ENCODE data around the gene RPS10.

RPS10 gene

GRCh38 chr6:34441526-34441925, 15.7 kb upstream of the RPS10 start:
- no peak for DNase-seq (ENCODE audit: low read depth in 1 of 2, low spot score in 1 of 2)
- H3K27me3 ChIP-seq (ENCODE audit: insufficient read depth, poor library complexity, severe bottlenecking), result no peaks in the 10 kb centered on the region
- TF ChIP-seq SPI1 (IDR thresholded peaks at IDR 0.05; ENCODE audit: borderline replicate concordance, low read depth) (no peak), GABPA (IDR thresholded peaks at IDR 0.05; ENCODE audit: low read depth) (no peak), POLR2AphosphoS5 (IDR thresholded peaks at IDR 0.05; ENCODE audit: low read depth) (no peak)
- TF ChIP-seq, protein P1, sequence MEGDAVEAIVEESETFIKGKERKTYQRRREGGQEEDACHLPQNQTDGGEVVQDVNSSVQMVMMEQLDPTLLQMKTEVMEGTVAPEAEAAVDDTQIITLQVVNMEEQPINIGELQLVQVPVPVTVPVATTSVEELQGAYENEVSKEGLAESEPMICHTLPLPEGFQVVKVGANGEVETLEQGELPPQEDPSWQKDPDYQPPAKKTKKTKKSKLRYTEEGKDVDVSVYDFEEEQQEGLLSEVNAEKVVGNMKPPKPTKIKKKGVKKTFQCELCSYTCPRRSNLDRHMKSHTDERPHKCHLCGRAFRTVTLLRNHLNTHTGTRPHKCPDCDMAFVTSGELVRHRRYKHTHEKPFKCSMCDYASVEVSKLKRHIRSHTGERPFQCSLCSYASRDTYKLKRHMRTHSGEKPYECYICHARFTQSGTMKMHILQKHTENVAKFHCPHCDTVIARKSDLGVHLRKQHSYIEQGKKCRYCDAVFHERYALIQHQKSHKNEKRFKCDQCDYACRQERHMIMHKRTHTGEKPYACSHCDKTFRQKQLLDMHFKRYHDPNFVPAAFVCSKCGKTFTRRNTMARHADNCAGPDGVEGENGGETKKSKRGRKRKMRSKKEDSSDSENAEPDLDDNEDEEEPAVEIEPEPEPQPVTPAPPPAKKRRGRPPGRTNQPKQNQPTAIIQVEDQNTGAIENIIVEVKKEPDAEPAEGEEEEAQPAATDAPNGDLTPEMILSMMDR (IDR thresholded peaks at IDR 0.05; ENCODE audit: insufficient read depth, low read length), result no peak
- TF ChIP-seq, protein P2, sequence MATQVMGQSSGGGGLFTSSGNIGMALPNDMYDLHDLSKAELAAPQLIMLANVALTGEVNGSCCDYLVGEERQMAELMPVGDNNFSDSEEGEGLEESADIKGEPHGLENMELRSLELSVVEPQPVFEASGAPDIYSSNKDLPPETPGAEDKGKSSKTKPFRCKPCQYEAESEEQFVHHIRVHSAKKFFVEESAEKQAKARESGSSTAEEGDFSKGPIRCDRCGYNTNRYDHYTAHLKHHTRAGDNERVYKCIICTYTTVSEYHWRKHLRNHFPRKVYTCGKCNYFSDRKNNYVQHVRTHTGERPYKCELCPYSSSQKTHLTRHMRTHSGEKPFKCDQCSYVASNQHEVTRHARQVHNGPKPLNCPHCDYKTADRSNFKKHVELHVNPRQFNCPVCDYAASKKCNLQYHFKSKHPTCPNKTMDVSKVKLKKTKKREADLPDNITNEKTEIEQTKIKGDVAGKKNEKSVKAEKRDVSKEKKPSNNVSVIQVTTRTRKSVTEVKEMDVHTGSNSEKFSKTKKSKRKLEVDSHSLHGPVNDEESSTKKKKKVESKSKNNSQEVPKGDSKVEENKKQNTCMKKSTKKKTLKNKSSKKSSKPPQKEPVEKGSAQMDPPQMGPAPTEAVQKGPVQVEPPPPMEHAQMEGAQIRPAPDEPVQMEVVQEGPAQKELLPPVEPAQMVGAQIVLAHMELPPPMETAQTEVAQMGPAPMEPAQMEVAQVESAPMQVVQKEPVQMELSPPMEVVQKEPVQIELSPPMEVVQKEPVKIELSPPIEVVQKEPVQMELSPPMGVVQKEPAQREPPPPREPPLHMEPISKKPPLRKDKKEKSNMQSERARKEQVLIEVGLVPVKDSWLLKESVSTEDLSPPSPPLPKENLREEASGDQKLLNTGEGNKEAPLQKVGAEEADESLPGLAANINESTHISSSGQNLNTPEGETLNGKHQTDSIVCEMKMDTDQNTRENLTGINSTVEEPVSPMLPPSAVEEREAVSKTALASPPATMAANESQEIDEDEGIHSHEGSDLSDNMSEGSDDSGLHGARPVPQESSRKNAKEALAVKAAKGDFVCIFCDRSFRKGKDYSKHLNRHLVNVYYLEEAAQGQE (IDR thresholded peaks at IDR 0.05; ENCODE audit: insufficient replicate concordance, low read depth), result no peak
- H3K4me3 ChIP-seq (replicated peaks; ENCODE audit: insufficient read depth, low read length), result no peak overlapping the region
- no peak overlapping the region for H3K27ac ChIP-seq (replicated peaks)

- no peak for DNase-seq (ENCODE audit: low read depth in 1 of 2, low spot score in 1 of 2)
- H3K27me3 ChIP-seq (ENCODE audit: insufficient read depth, poor library complexity, severe bottlenecking), result no peaks in the 10 kb centered on the region
- TF ChIP-seq, protein P1 (IDR thresholded peaks at IDR 0.05; ENCODE audit: insufficient read depth, low read length), result no peak
- TF ChIP-seq POLR2AphosphoS5 (IDR thresholded peaks at IDR 0.05; ENCODE audit: low read depth) (no peak), SPI1 (IDR thresholded peaks at IDR 0.05; ENCODE audit: borderline replicate concordance, low read depth) (no peak), GABPA (IDR thresholded peaks at IDR 0.05; ENCODE audit: low read depth) (no peak)
- TF ChIP-seq, protein P2 (IDR thresholded peaks at IDR 0.05; ENCODE audit: insufficient replicate concordance, low read depth), result no peak
- no peak overlapping the region for H3K27ac ChIP-seq (replicated peaks)
- no peak overlapping the region for H3K4me3 ChIP-seq (replicated peaks; ENCODE audit: insufficient read depth, low read length)
These were observed 13.6 kb upstream of the RPS10 start for GRCh38 chr6:34439442-34439841.

DNA sequence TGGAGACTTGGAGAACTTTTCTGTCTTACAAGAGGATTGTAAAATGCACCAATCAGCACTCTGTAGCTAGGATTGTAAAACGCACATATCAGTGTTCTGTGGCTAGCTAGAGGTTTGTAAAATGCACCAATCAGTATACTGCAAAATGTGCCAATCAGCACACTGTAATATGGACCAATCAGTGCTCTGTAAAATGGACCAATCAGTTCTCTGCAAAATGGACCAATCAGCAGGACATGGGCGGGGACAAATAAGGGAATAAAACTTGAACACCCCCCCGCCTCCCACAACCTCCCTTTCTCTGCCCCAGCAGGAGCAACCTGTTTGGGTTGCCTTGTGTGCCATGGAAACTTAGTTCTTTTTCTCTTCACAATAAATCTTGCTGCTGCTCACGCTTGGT, 12.8 kb upstream of the RPS10 start:
- DNase-seq (ENCODE audit: low read depth in 1 of 2, low spot score in 1 of 2), result no peak
- TF ChIP-seq POLR2AphosphoS5 (IDR thresholded peaks at IDR 0.05; ENCODE audit: low read depth), result no peak
- no peak for TF ChIP-seq SPI1 (IDR thresholded peaks at IDR 0.05; ENCODE audit: borderline replicate concordance, low read depth)
- Histone ChIP-seq H3K4me3 (replicated peaks; ENCODE audit: insufficient read depth, low read length) (no peak overlapping the region), H3K27ac (replicated peaks) (no peak overlapping the region), H3K27me3 (ENCODE audit: insufficient read depth, poor library complexity, severe bottlenecking) (no peaks in the 10 kb centered on the region)

GRCh38 chr6:34437644-34437970, 11.7 kb upstream of the RPS10 start:
- TF ChIP-seq SPI1 (IDR thresholded peaks at IDR 0.05; ENCODE audit: borderline replicate concordance, low read depth), result no peak
- TF ChIP-seq, protein P1 (IDR thresholded peaks at IDR 0.05; ENCODE audit: insufficient read depth, low read length), result no peak
- DNase-seq (ENCODE audit: low read depth in 1 of 2, low spot score in 1 of 2), result no peak

More at GRCh38 chr6:34437644-34437970, 11.7 kb upstream of the RPS10 start:
- H3K4me3 ChIP-seq (replicated peaks; ENCODE audit: insufficient read depth, low read length), result no peak overlapping the region
- no peak overlapping the region for H3K27ac ChIP-seq (replicated peaks)
- no peaks in the 10 kb centered on the region for H3K27me3 ChIP-seq (ENCODE audit: insufficient read depth, poor library complexity, severe bottlenecking)

Data from HL-60 (cell line).